DND-41 (cell line): ENCODE results near the gene ITGB1.
"Not testable (repeated sequence)": the region's sequence is repeated elsewhere in the genome, so short reads cannot be mapped to it uniquely, and the experiment has no call there.

Source experiments
- ATAC-seq: fragments of 200-7000 bp; cut with Tn5 transposase; 3 replicates; pipeline ENCODE4 v1.9.1; 2021; ENCODE audit warnings: low read depth; ENCODE audit not compliant: insufficient read depth
- DNase-seq: peaks from one replicate; pipeline ENCODE4 v3.0.0-alpha.2; 2020
- H2AFZ ChIP-seq: 2 replicates; pipeline ENCODE4 v1.6.0; 2012; ENCODE audit warnings: low read depth, low read length
- H3K27ac ChIP-seq: 2 replicates; pipeline ENCODE4 v1.5.1; 2012; ENCODE audit warnings: low read length, inconsistent platforms
- H3K27me3 ChIP-seq: fragments of 200-600 bp; sonication (generic); 2 replicates; pipeline ENCODE4 v1.6.0; 2012; ENCODE audit warnings: low read length, mild to moderate bottlenecking, inconsistent platforms; ENCODE audit not compliant: insufficient read depth, poor library complexity
- H3K36me3 ChIP-seq: 2 replicates; pipeline ENCODE4 v1.5.1; 2012; ENCODE audit warnings: low read length, inconsistent platforms; ENCODE audit not compliant: insufficient read depth
- H3K4me1 ChIP-seq: 2 replicates; pipeline ENCODE4 v1.5.1; 2012; ENCODE audit warnings: mild to moderate bottlenecking, low read length; ENCODE audit not compliant: insufficient read depth
- H3K4me2 ChIP-seq: 2 replicates; pipeline ENCODE4 v1.6.0; 2012; ENCODE audit warnings: mild to moderate bottlenecking, moderate library complexity, low read length, inconsistent platforms; ENCODE audit not compliant: insufficient read depth
- H3K4me3 ChIP-seq, 2 experiments: fragments of 200-600 bp in 1 of 2; shearing (Covaris generic) in 1 of 2; 2 replicates each; pipeline ENCODE4 v1.5.1; 2012 to 2016; ENCODE audit warnings: inconsistent platforms in 2 of 2, low read length in 2 of 2, mild to moderate bottlenecking in 2 of 2, low read depth in 1 of 2, moderate library complexity in 1 of 2
- H3K79me2 ChIP-seq: 2 replicates; pipeline ENCODE4 v1.6.0; 2012; ENCODE audit warnings: low read length, inconsistent platforms; ENCODE audit not compliant: insufficient read depth
- H3K9ac ChIP-seq: 2 replicates; pipeline ENCODE4 v1.6.0; 2012; ENCODE audit warnings: low read depth, mild to moderate bottlenecking, inconsistent platforms, low read length, moderate library complexity
- H3K9me3 ChIP-seq: 2 replicates; pipeline ENCODE4 v1.5.1; 2012; ENCODE audit warnings: low read length, moderate library complexity, mild to moderate bottlenecking, inconsistent platforms; ENCODE audit not compliant: insufficient read depth, severe bottlenecking
- H4K20me1 ChIP-seq: 2 replicates; pipeline ENCODE4 v1.6.0; 2012; ENCODE audit warnings: low read length; ENCODE audit not compliant: insufficient read depth
- EZH2 ChIP-seq: IDR thresholded peaks from 3 replicates; pipeline ENCODE4 v1.6.1; 2012; ENCODE audit warnings: borderline replicate concordance, low read depth, mild to moderate bottlenecking, moderate library complexity, low read length, inconsistent platforms; ENCODE audit not compliant: severe bottlenecking
- TF ChIP-seq, protein P1 (sequence below): IDR thresholded peaks from 2 replicates; pipeline ENCODE4 v1.5.1; 2012; ENCODE audit warnings: borderline replicate concordance, low read length, moderate library complexity, mild to moderate bottlenecking; ENCODE audit not compliant: poor library complexity, severe bottlenecking; ENCODE audit errors: extremely low read depth

ITGB1 gene

DNA sequence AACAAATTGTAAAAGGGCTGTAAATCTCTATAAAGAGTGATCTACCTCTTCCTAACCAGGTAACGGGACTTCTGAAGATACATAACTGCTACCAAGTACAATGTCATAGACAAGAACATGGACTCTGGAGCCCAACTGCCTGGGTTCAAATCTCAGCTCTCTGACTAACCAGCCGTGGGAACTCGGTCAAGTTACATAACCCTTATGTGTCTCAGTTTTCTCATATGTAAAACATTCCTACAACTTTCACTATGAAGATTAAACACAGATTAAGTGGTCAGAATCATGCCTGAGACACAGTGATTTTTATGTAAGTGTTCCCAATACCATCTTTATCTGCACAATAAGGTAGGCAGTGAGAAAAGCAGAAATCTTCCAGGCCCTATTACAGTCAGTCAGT is 52.6 kb downstream of the ITGB1 start:
- Histone ChIP-seq H3K36me3 (peaks cover 63% of the 10 kb centered on the region), H3K4me2 (no peak overlapping the region), H3K4me3 (no peak overlapping the region), H3K79me2 (no peaks in the 10 kb centered on the region), H4K20me1 (no peaks in the 10 kb centered on the region), H3K4me1 (no peaks in the 10 kb centered on the region), H3K27ac (no peak overlapping the region), H2AFZ (no peak overlapping the region), H3K27me3 (no peaks in the 10 kb centered on the region), H3K9me3 (no peaks in the 10 kb centered on the region), H3K9ac (no peak overlapping the region)
- TF ChIP-seq, protein P1, sequence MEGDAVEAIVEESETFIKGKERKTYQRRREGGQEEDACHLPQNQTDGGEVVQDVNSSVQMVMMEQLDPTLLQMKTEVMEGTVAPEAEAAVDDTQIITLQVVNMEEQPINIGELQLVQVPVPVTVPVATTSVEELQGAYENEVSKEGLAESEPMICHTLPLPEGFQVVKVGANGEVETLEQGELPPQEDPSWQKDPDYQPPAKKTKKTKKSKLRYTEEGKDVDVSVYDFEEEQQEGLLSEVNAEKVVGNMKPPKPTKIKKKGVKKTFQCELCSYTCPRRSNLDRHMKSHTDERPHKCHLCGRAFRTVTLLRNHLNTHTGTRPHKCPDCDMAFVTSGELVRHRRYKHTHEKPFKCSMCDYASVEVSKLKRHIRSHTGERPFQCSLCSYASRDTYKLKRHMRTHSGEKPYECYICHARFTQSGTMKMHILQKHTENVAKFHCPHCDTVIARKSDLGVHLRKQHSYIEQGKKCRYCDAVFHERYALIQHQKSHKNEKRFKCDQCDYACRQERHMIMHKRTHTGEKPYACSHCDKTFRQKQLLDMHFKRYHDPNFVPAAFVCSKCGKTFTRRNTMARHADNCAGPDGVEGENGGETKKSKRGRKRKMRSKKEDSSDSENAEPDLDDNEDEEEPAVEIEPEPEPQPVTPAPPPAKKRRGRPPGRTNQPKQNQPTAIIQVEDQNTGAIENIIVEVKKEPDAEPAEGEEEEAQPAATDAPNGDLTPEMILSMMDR, result no peak
- no peak for TF ChIP-seq EZH2
- DNase-seq (no peak), ATAC-seq (no peak)

DNA sequence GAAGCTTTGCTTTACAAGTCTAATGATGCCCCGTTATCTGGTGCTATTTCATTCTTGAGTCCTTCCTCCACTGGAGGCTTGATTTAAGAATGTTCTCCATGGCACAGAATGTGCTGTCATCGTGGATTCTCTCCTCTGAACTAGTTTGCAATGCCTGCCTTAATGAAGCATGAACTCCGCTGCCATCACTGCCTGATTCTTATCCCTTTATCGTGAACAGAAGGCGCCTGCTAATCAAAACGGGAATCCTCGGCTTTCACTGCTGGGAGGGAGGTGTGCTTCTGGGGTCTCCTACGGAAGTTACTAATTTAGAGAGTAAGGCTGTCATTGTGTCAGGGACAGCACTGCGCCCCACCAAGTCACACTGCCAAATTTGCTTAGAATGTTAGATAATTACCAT is 56.2 kb downstream of the ITGB1 start:
- no peaks in the 10 kb centered on the region for H3K4me1 ChIP-seq
- H3K9ac ChIP-seq, result no peak overlapping the region
- no peaks in the 10 kb centered on the region for H4K20me1 ChIP-seq
- TF ChIP-seq EZH2, result no peak
- TF ChIP-seq, protein P1, result no peak
- H3K4me2 ChIP-seq, result no peak overlapping the region
- peaks cover 55% of the 10 kb centered on the region for H3K36me3 ChIP-seq
- no peaks in the 10 kb centered on the region for H3K27me3 ChIP-seq
- H2AFZ ChIP-seq, result no peak overlapping the region
- no peak overlapping the region for H3K27ac ChIP-seq
- H3K9me3 ChIP-seq, result no peaks in the 10 kb centered on the region
- DNase-seq (no peak), ATAC-seq (no peak)
- no peak overlapping the region for H3K4me3 ChIP-seq
- no peaks in the 10 kb centered on the region for H3K79me2 ChIP-seq

DNA sequence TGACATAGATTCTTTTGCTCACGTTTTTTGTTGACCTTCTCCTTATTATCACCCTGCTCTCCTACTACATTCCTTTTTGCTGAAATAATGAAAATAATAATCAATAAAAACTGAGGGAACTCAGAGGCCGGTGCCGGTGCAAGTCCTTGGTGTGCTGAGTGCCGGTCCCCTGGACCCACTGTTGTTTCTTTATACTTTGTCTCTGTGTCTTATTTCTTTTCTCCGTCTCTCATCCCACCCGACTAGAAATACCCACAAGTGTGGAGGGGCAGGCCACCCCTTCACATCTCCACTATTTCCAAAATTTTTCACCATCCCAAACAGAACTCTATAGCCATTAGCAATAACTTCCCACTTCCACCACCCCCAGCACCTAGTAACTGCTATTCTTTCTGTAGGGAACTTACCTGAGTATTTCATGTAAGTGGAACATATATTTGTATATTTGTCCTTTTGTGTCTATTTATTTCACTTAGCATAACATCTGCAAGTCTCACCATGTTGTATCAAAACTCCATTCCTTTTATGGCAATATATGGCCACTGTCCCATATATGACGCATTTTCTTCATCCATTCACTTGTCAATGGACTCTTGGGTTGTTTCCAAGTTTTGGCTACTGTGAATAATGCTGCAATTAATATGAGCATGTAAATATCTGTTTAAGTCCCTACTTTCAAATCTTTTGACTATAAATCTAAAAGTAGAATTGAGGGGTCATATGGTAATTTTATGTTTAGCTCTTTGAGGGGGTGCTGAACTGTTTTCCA is 62.6 kb downstream of the ITGB1 start:
- H3K36me3 ChIP-seq, result peaks cover 29% of the 10 kb centered on the region
- not testable (repeated sequence) for ATAC-seq, H3K79me2 ChIP-seq, H3K4me2 ChIP-seq, H3K27ac ChIP-seq, H3K9me3 ChIP-seq, H3K27me3 ChIP-seq, H3K4me3 ChIP-seq, H3K9ac ChIP-seq, H3K4me1 ChIP-seq, DNase-seq, H4K20me1 ChIP-seq, H2AFZ ChIP-seq

DNA sequence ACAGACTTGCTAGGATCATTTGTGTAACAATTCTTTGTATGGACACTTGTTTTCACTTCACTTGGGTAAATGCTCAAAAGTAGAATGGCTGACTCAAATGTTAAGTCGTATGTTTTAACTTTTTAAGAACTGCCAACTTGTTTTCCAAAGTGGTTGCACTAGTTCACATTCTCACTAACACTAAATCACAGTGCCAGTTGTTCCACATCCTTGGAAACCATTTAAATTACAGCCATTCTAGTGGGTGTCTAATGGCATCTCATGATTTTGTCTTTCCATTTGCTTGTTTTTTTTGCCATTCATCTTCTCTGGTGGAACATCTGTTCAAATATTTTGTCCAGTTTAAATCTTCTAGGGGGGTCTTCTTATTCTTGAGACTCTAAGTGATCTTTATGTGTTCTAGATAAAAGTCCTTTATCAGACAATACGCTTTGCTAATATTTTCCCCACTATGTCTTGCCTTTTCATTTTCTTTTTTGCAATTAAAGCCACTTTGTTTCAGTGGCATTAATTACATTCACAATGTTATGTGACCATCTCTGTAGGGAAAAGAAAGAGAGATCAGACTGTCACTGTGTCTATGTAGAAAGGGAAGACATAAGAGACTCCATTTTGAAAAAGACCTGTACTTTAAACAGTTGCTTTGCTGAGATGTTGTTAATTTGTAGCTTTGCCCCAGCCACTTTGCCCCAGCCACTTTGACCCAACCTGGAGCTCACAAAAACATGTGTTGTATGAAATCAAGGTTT is 63.9 kb downstream of the ITGB1 start:
- Histone ChIP-seq H3K4me2 (no peak overlapping the region), H3K79me2 (no peaks in the 10 kb centered on the region), H3K27me3 (no peaks in the 10 kb centered on the region), H3K27ac (no peak overlapping the region), H3K9me3 (no peaks in the 10 kb centered on the region), H2AFZ (no peak overlapping the region), H4K20me1 (no peaks in the 10 kb centered on the region), H3K4me3 (no peak overlapping the region), H3K36me3 (peaks cover 27% of the 10 kb centered on the region), H3K4me1 (0 out of 2 replicates have a peak, but pooled peaks cover 5% of the 10 kb centered on the region), H3K9ac (no peak overlapping the region)
- no peak for DNase-seq
- ATAC-seq, result no peak
- no peak for TF ChIP-seq EZH2
- TF ChIP-seq, protein P1, result no peak
